H4 (cell line): ENCODE results near the gene SAPCD2. TPM values are rescaled to one million over a fixed set of nuclear protein-coding genes. Genes with fewer than 3 reads are reported as not detected.

ENCODE experiments used
- DNase-seq: peaks from one replicate; pipeline ENCODE4 v3.0.0-alpha.2; 2015; ENCODE audit warnings: low spot score
- total RNA-seq: library from RNA; depleted of rRNA; stranded (reverse); fragments of >200 nt; shearing (Covaris generic); gene quantifications from 2 replicates; pipeline ENCODE4 v1.2.3, GENCODE V29; 2014

The SAPCD2 gene
- total RNA-seq, 1 experiment from 2014 or later, result 5.9 TPM

- DNase-seq, result no peak
Measured at GRCh38 chr9:137082222-137082924, 12.0 kb upstream of the SAPCD2 start.

- DNase-seq, result no peak
Measured at GRCh38 chr9:137080260-137081122, 10.1 kb upstream of the SAPCD2 start.

GRCh38 chr9:137079401-137079787, 9.0 kb upstream of the SAPCD2 start:
- DNase-seq, result no peak

GRCh38 chr9:137078701-137079400, 8.5 kb upstream of the SAPCD2 start:
- DNase-seq, result no peak

GRCh38 chr9:137077758-137078693, 7.7 kb upstream of the SAPCD2 start:
- DNase-seq, result no peak

DNA sequence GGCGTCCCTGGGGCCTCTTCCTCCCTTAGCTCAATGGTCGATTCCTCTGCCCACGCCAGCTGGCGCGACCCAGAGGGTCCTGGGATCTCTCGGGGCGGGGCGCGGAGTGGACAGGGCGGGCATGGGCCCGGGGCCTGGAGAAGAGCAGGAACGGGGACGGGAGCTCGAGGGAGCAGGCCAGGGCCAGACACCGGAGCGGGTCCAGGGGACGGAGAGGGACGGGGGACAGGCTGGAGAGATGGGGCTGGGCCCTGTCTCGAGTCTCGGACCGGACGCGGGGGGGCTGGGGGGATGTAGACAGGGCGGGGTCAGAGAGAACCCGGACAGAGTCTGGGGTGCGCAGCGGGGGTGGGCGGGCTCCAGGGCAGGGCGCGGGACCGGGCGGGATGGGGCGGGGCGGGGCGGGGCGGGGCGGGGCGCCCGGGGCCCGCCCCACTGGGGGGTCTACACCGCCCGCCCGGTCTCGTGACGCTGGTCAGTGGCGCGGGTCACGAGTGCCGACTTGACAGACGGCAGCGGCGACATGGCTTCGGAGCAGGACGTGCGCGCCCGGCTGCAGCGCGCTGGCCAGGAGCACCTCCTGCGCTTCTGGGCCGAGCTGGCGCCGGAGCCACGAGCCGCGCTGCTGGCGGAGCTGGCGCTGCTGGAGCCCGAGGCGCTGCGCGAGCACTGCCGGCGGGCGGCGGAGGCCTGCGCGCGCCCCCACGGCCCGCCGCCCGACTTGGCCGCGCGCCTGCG, 6.8 kb upstream of the SAPCD2 start, which contains the start of gene UAP1L1:
Gene UAP1L1 (plus strand): TSS at position 508 of the 738 bp plus-strand sequence. CDS start 16 bp downstream, at position 524.
- DNase-seq, result peak; percentile 45

DNA sequence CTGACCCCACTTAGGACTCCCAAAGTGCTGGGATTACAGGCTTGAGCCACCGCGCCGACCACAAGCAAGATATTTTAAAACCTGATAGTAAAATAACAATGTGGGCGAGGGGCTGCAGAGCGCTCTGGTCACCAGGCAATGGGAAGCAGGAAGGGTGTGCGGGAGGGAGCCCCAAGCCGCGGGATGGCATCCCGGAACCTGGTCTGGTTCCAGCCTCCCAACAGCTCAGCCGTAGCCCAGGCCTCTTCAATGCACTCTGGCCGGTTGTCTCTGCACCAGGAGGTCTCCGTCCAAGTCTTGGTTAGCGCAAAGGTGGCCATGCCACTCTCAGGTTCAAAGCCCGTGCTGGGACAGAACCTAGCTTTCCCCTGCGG, 6.3 kb upstream of the SAPCD2 start:
- no peak for DNase-seq

- no peak for DNase-seq
Measured at GRCh38 chr9:137075275-137075775, 5.0 kb upstream of the SAPCD2 start.

- no peak for DNase-seq
Measured at GRCh38 chr9:137074657-137075274, 4.4 kb upstream of the SAPCD2 start.

DNA sequence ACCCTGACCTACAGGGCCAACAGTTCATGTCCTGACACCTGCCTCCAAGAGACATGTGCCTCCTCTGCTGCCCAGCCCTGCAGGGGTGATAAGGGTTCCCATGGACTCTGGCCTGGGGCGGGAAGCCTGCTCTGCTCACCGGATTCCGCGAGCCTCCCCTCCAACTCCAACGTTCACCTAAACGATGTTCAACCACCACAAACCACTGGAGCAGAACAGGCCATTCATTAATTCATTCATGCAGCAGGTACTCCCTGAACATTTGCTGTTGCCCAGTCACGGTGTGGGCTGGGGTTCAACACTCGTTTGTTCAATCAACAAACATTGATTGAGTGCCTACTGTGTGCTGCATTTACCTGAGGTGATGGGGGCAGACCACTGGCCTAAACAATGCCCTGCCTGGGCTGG, 3.6 kb upstream of the SAPCD2 start:
- DNase-seq, result no peak

- DNase-seq, result no peak
Measured at GRCh38 chr9:137071282-137071681, 925 bp upstream of the SAPCD2 start.

DNA sequence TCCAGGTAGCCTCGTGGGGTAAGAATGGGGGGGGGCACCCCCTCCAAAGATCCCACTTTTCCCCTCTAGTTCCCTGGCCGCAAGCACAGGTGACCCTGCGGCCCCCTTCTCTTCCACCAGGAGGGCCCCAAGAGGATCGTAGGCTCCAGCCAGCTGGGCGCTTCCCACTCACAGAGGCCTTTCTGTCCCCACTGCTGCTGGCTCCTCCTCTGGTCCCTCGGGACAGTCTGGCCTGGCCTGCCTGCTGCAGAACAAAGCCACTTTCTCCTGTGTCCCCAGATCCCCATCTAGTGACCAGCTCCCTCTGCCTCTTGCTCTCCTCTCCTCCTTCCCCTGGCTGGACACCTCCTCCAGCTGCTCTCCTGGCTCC, 534 bp upstream of the SAPCD2 start:
- peak; percentile 36 for DNase-seq

- DNase-seq, result no peak
Measured at GRCh38 chr9:137069508-137070091, 757 bp downstream of the SAPCD2 start.

- DNase-seq, result no peak
Measured at GRCh38 chr9:137068539-137069507, 1.5 kb downstream of the SAPCD2 start.

DNA sequence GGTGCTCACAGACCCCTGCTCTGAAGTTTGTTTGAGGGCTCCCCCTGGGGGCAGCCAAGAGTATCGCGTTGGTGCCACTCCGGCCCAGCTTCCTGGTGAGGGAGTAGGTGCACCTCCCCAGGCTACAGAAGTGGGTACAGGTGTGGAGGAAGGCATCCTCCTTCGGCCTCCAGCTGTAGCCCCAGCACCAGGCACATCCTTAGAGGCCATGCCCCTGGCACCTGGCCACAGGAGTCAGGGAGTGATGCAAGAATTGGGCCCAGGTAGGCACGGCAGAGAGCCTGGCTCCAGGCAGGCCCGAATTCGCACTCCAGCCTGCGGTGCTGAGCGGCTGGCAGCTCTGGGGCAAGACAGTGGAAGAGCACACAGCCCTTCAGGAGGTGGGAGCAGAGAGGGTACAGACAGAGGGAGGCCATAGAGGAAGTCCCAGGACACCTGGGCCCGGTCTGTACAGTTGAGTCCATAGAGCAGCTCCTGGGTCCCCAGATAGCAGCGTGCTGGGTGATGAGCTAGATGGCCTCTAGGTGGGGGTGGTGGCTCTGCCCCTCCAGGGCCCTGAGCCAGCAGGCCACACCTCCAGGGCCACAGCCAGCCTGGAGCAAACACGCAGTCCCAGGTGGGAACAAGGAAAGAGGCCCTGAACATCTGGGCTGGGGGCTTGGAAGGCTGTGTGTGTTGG, 2.4 kb downstream of the SAPCD2 start:
- peak; percentile 58 for DNase-seq

GRCh38 chr9:137066096-137066861, 4.1 kb downstream of the SAPCD2 start:
- DNase-seq, result no peak
